ENCODE results near the gene TIGD3. TPM values are rescaled to one million over a fixed set of nuclear protein-coding genes. Genes with fewer than 3 reads are reported as not detected.

Gene TIGD3
- total and polyA plus RNA-seq, 2 experiments from 2014 or later: 1.2 to 3.0 TPM

DNA sequence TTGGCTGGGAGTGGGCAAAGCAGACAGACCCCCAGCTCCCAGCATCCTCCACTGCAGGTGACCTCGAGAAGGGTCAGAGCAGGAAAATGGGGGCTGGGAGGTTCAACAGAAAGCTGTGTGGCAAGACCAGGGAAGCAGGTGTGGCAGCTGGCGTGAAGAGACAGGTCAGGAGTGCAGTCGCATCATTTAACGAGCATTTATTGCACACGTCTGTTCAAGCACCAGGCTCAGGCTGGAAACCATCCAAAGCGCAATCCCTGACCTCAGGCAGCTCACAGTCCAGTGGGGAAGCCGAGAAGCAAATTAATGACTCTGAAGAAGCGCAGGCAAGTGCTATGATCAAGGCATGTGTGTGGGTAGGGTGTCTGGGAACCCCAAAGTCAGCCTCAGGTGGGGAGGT lies 20.5 kb downstream of the TIGD3 start:
- H3K27me3 Mint-ChIP-seq (ENCODE audit: insufficient read depth, low read depth, poor library complexity): peaks cover 11% of the 10 kb centered on the region
- Histone ChIP-seq H3K36me3 (ENCODE audit: insufficient read depth) (no peaks in the 10 kb centered on the region), H3K79me2 (replicated peaks; ENCODE audit: insufficient read depth) (no peaks in the 10 kb centered on the region), H3K4me1 (ENCODE audit: insufficient read depth) (no peaks in the 10 kb centered on the region), H3F3A (replicated peaks; ENCODE audit: low read depth) (no peaks in the 10 kb centered on the region), H4K20me1 (replicated peaks; ENCODE audit: insufficient read depth) (no peaks in the 10 kb centered on the region), H3K4me2 (no peak overlapping the region), H3K9me2 (ENCODE audit: insufficient read depth) (no peaks in the 10 kb centered on the region), H3K4me3 (no peak overlapping the region), H2AFZ (0 out of 2 replicates have a peak overlapping the region, but pooled peaks have one; percentile 23), H3K27ac (ENCODE audit: low read depth) (no peak overlapping the region), H3K27me3 (ENCODE audit: insufficient read depth) (no peaks in the 10 kb centered on the region)
- no peaks in the 10 kb centered on the region for H3K4me1 Mint-ChIP-seq
- H3K36me3 Mint-ChIP-seq (ENCODE audit: low read depth): no peaks in the 10 kb centered on the region
- DNase-seq (ENCODE audit: low spot score) (no peak), ATAC-seq (no peak)
- no peak overlapping the region for H3K27ac Mint-ChIP-seq
- no peak overlapping the region for H3K4me3 Mint-ChIP-seq
- H3K9me3 Mint-ChIP-seq: no peaks in the 10 kb centered on the region
- TF ChIP-seq POLR2AphosphoS5 (IDR thresholded peaks at IDR 0.05; ENCODE audit: low read depth): no peak
- no peak for TF ChIP-seq STAT1 (IDR thresholded peaks at IDR 0.05; ENCODE audit: unreplicated experiment)
- TF ChIP-seq EZH2 (IDR thresholded peaks at IDR 0.05; ENCODE audit: low read depth, unreplicated experiment): no peak
- no peak for TF ChIP-seq CREB1 (CRISPR knock-in tag; IDR thresholded peaks at IDR 0.05; ENCODE audit: low read depth)
- TF ChIP-seq, protein P1, sequence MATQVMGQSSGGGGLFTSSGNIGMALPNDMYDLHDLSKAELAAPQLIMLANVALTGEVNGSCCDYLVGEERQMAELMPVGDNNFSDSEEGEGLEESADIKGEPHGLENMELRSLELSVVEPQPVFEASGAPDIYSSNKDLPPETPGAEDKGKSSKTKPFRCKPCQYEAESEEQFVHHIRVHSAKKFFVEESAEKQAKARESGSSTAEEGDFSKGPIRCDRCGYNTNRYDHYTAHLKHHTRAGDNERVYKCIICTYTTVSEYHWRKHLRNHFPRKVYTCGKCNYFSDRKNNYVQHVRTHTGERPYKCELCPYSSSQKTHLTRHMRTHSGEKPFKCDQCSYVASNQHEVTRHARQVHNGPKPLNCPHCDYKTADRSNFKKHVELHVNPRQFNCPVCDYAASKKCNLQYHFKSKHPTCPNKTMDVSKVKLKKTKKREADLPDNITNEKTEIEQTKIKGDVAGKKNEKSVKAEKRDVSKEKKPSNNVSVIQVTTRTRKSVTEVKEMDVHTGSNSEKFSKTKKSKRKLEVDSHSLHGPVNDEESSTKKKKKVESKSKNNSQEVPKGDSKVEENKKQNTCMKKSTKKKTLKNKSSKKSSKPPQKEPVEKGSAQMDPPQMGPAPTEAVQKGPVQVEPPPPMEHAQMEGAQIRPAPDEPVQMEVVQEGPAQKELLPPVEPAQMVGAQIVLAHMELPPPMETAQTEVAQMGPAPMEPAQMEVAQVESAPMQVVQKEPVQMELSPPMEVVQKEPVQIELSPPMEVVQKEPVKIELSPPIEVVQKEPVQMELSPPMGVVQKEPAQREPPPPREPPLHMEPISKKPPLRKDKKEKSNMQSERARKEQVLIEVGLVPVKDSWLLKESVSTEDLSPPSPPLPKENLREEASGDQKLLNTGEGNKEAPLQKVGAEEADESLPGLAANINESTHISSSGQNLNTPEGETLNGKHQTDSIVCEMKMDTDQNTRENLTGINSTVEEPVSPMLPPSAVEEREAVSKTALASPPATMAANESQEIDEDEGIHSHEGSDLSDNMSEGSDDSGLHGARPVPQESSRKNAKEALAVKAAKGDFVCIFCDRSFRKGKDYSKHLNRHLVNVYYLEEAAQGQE (IDR thresholded peaks at IDR 0.05; ENCODE audit: unreplicated experiment): no peak
- no peak for TF ChIP-seq ZNF331 (CRISPR knock-in tag; IDR thresholded peaks at IDR 0.05; ENCODE audit: low read depth)
- TF ChIP-seq, protein P2, sequence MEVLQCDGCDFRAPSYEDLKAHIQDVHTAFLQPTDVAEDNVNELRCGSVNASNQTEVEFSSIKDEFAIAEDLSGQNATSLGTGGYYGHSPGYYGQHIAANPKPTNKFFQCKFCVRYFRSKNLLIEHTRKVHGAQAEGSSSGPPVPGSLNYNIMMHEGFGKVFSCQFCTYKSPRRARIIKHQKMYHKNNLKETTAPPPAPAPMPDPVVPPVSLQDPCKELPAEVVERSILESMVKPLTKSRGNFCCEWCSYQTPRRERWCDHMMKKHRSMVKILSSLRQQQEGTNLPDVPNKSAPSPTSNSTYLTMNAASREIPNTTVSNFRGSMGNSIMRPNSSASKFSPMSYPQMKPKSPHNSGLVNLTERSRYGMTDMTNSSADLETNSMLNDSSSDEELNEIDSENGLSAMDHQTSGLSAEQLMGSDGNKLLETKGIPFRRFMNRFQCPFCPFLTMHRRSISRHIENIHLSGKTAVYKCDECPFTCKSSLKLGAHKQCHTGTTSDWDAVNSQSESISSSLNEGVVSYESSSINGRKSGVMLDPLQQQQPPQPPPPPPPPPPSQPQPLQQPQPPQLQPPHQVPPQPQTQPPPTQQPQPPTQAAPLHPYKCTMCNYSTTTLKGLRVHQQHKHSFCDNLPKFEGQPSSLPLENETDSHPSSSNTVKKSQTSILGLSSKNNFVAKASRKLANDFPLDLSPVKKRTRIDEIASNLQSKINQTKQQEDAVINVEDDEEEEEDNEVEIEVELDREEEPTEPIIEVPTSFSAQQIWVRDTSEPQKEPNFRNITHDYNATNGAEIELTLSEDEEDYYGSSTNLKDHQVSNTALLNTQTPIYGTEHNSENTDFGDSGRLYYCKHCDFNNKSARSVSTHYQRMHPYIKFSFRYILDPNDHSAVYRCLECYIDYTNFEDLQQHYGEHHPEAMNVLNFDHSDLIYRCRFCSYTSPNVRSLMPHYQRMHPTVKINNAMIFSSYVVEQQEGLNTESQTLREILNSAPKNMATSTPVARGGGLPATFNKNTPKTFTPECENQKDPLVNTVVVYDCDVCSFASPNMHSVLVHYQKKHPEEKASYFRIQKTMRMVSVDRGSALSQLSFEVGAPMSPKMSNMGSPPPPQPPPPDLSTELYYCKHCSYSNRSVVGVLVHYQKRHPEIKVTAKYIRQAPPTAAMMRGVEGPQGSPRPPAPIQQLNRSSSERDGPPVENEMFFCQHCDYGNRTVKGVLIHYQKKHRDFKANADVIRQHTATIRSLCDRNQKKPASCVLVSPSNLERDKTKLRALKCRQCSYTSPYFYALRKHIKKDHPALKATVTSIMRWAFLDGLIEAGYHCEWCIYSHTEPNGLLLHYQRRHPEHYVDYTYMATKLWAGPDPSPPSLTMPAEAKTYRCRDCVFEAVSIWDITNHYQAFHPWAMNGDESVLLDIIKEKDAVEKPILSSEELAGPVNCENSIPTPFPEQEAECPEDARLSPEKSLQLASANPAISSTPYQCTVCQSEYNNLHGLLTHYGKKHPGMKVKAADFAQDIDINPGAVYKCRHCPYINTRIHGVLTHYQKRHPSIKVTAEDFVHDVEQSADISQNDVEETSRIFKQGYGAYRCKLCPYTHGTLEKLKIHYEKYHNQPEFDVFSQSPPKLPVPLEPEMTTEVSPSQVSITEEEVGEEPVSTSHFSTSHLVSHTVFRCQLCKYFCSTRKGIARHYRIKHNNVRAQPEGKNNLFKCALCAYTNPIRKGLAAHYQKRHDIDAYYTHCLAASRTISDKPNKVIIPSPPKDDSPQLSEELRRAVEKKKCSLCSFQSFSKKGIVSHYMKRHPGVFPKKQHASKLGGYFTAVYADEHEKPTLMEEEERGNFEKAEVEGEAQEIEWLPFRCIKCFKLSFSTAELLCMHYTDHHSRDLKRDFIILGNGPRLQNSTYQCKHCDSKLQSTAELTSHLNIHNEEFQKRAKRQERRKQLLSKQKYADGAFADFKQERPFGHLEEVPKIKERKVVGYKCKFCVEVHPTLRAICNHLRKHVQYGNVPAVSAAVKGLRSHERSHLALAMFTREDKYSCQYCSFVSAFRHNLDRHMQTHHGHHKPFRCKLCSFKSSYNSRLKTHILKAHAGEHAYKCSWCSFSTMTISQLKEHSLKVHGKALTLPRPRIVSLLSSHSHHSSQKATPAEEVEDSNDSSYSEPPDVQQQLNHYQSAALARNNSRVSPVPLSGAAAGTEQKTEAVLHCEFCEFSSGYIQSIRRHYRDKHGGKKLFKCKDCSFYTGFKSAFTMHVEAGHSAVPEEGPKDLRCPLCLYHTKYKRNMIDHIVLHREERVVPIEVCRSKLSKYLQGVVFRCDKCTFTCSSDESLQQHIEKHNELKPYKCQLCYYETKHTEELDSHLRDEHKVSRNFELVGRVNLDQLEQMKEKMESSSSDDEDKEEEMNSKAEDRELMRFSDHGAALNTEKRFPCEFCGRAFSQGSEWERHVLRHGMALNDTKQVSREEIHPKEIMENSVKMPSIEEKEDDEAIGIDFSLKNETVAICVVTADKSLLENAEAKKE (CRISPR knock-in tag; IDR thresholded peaks at IDR 0.05): no peak
- no peak for TF ChIP-seq EZH2phosphoT487 (IDR thresholded peaks at IDR 0.05; ENCODE audit: unreplicated experiment)
- TF ChIP-seq ZNF114 (CRISPR knock-in tag; IDR thresholded peaks at IDR 0.05): no peak
- no peak for TF ChIP-seq JUNB (IDR thresholded peaks at IDR 0.05; ENCODE audit: unreplicated experiment)
- TF ChIP-seq, protein P3, sequence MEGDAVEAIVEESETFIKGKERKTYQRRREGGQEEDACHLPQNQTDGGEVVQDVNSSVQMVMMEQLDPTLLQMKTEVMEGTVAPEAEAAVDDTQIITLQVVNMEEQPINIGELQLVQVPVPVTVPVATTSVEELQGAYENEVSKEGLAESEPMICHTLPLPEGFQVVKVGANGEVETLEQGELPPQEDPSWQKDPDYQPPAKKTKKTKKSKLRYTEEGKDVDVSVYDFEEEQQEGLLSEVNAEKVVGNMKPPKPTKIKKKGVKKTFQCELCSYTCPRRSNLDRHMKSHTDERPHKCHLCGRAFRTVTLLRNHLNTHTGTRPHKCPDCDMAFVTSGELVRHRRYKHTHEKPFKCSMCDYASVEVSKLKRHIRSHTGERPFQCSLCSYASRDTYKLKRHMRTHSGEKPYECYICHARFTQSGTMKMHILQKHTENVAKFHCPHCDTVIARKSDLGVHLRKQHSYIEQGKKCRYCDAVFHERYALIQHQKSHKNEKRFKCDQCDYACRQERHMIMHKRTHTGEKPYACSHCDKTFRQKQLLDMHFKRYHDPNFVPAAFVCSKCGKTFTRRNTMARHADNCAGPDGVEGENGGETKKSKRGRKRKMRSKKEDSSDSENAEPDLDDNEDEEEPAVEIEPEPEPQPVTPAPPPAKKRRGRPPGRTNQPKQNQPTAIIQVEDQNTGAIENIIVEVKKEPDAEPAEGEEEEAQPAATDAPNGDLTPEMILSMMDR (conservative IDR thresholded peaks at IDR 0.05; ENCODE audit: low read depth in 2 of 2): no peak
- TF ChIP-seq, protein P4, sequence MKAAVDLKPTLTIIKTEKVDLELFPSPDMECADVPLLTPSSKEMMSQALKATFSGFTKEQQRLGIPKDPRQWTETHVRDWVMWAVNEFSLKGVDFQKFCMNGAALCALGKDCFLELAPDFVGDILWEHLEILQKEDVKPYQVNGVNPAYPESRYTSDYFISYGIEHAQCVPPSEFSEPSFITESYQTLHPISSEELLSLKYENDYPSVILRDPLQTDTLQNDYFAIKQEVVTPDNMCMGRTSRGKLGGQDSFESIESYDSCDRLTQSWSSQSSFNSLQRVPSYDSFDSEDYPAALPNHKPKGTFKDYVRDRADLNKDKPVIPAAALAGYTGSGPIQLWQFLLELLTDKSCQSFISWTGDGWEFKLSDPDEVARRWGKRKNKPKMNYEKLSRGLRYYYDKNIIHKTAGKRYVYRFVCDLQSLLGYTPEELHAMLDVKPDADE (IDR thresholded peaks at IDR 0.05): no peak
- no peak for TF ChIP-seq NANOG (IDR thresholded peaks at IDR 0.05; ENCODE audit: borderline replicate concordance)

Data from GM23338 (cell line).